HCT116 (cell line): ENCODE results near the gene SIPA1L3.

Experiments
- EGR1 ChIP-seq: IDR thresholded peaks from 2 replicates; pipeline ENCODE4 v1.6.1; 2012; ENCODE audit warnings: low read depth
- ELF1 ChIP-seq: IDR thresholded peaks from 2 replicates; pipeline ENCODE4 v1.6.1; 2012; ENCODE audit warnings: low read depth, borderline replicate concordance
- EZH2 ChIP-seq: fragments of 200-600 bp; sonication (generic); IDR thresholded peaks from 2 replicates; pipeline ENCODE4 v1.6.1; 2017; ENCODE audit warnings: antibody characterized with exemption, mixed run types
- EZH2phosphoT487 ChIP-seq: fragments of 200-600 bp; IDR thresholded peaks from 2 replicates; pipeline ENCODE4 v1.6.1; 2018; ENCODE audit warnings: antibody characterized with exemption, borderline replicate concordance
- MAX ChIP-seq: IDR thresholded peaks from 2 replicates; pipeline ENCODE4 v1.6.1; 2012
- POLR2A ChIP-seq: IDR thresholded peaks from 2 replicates; pipeline ENCODE4 v1.7.0; 2011; ENCODE audit warnings: borderline replicate concordance; ENCODE audit not compliant: insufficient read depth, insufficient read length; ENCODE audit errors: extremely low read depth
- POLR2AphosphoS5 ChIP-seq: IDR thresholded peaks from 2 replicates; pipeline ENCODE4 v1.6.1; 2011; ENCODE audit warnings: mild to moderate bottlenecking, low read depth, low read length, moderate library complexity
- RAD21 ChIP-seq: IDR thresholded peaks from 2 replicates; pipeline ENCODE4 v1.6.1; 2012; ENCODE audit warnings: low read depth, mild to moderate bottlenecking
- SIN3A ChIP-seq: IDR thresholded peaks from 2 replicates; pipeline ENCODE4 v1.6.1; 2012; ENCODE audit warnings: low read depth
- YY1 ChIP-seq: IDR thresholded peaks from 2 replicates; pipeline ENCODE4 v1.6.1; 2011; ENCODE audit warnings: low read length, low read depth, moderate library complexity, mild to moderate bottlenecking; ENCODE audit not compliant: insufficient replicate concordance; ENCODE audit errors: extremely low read depth
- ZFX ChIP-seq: fragments of 450-650 bp; IDR thresholded peaks from 2 replicates; pipeline ENCODE4 v1.6.1; 2017
- ZNF274 ChIP-seq: fragments of 200-500 bp; sonication (Bioruptor generic); IDR thresholded peaks from 2 replicates; pipeline ENCODE4 v1.6.1; 2014; ENCODE audit warnings: mild to moderate bottlenecking, low read depth, low read length, inconsistent platforms
- TF ChIP-seq, protein P1 (sequence below), 3 experiments: fragments of 200-600 bp in 1 of 3; sonication (generic) in 1 of 3; IDR thresholded peaks in 2 of 3; conservative IDR thresholded peaks in 1 of 3; 2 replicates each; pipeline ENCODE4 v1.5.1; 2012 to 2017; ENCODE audit warnings: low read depth in 2 of 3, low read length in 2 of 3, antibody characterized with exemption in 1 of 3, borderline replicate concordance in 1 of 3, control low read depth in 1 of 3, mild to moderate bottlenecking in 1 of 3, mixed read lengths in 1 of 3, mixed run types in 1 of 3, moderate library complexity in 1 of 3; ENCODE audit not compliant: insufficient read depth in 1 of 3

GRCh38 chr19:38022791-38023670, 116.0 kb downstream of the SIPA1L3 start:
- TF ChIP-seq EZH2phosphoT487, result no peak
- TF ChIP-seq, protein P1, sequence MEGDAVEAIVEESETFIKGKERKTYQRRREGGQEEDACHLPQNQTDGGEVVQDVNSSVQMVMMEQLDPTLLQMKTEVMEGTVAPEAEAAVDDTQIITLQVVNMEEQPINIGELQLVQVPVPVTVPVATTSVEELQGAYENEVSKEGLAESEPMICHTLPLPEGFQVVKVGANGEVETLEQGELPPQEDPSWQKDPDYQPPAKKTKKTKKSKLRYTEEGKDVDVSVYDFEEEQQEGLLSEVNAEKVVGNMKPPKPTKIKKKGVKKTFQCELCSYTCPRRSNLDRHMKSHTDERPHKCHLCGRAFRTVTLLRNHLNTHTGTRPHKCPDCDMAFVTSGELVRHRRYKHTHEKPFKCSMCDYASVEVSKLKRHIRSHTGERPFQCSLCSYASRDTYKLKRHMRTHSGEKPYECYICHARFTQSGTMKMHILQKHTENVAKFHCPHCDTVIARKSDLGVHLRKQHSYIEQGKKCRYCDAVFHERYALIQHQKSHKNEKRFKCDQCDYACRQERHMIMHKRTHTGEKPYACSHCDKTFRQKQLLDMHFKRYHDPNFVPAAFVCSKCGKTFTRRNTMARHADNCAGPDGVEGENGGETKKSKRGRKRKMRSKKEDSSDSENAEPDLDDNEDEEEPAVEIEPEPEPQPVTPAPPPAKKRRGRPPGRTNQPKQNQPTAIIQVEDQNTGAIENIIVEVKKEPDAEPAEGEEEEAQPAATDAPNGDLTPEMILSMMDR (IDR thresholded peaks at IDR 0.05 in 2 of 3, conservative IDR thresholded peaks at IDR 0.05 in 1 of 3; ENCODE audit: borderline replicate concordance in 1 of 3, insufficient read depth in 1 of 3, low read depth in 2 of 3, low read length in 2 of 3), result no peak
- no peak for TF ChIP-seq ZNF274
- TF ChIP-seq SIN3A, result no peak
- TF ChIP-seq POLR2A, result no peak
- no peak for TF ChIP-seq MAX
- TF ChIP-seq EGR1, result no peak
- TF ChIP-seq RAD21, result no peak
- TF ChIP-seq ELF1, result no peak
- no peak for TF ChIP-seq EZH2
- TF ChIP-seq ZFX, result no peak
- TF ChIP-seq POLR2AphosphoS5, result no peak
- TF ChIP-seq YY1, result no peak
